Subcutaneous adipose tissue (tissue), 4 donors: ENCODE data around the gene CDHR2. TPM values are rescaled to one million over a fixed set of nuclear protein-coding genes. Genes with fewer than 3 reads are reported as not detected.

Experiments
- total RNA-seq, 4 donors: library from RNA; depleted of rRNA; stranded (reverse); fragments of >200 nt; gene quantifications; one replicate each; pipeline ENCODE4 v1.1.0, GENCODE V29; 2016
- TF ChIP-seq, protein P1 (sequence below): fragments of 450-650 bp; IDR thresholded peaks from one replicate; pipeline ENCODE4 v1.5.1; 2016; ENCODE audit warnings: low read depth, mild to moderate bottlenecking, control low read depth, antibody characterized with exemption, moderate library complexity

CDHR2 gene
- total RNA-seq, 4 donors from 2014 or later = 0.17 TPM; not detected in 3

GRCh38 chr5:176620333-176620981, 71.3 kb downstream of the CDHR2 start:
- TF ChIP-seq, protein P1, sequence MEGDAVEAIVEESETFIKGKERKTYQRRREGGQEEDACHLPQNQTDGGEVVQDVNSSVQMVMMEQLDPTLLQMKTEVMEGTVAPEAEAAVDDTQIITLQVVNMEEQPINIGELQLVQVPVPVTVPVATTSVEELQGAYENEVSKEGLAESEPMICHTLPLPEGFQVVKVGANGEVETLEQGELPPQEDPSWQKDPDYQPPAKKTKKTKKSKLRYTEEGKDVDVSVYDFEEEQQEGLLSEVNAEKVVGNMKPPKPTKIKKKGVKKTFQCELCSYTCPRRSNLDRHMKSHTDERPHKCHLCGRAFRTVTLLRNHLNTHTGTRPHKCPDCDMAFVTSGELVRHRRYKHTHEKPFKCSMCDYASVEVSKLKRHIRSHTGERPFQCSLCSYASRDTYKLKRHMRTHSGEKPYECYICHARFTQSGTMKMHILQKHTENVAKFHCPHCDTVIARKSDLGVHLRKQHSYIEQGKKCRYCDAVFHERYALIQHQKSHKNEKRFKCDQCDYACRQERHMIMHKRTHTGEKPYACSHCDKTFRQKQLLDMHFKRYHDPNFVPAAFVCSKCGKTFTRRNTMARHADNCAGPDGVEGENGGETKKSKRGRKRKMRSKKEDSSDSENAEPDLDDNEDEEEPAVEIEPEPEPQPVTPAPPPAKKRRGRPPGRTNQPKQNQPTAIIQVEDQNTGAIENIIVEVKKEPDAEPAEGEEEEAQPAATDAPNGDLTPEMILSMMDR = no peak

- TF ChIP-seq, protein P1 = no peak
Observed at GRCh38 chr5:176621661-176622079, 72.5 kb downstream of the CDHR2 start.

DNA sequence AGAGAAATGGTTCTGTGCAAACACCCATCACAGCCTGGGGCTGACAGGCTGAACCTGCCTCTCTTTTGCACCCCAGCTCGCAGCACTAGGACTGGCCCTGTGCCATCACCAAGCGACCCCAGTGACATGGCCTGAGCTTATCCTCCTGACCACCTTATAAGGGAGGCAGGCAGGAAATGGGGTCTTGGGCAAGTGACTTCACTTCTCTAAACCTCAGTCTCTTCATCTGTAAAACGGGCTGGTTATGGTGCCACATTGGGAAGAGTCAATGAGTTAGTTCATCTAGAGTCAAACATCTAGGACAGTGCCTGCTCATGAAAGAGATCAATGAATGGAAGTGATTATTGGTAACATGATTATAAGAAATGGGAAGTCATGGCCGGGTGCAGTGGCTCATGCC, 75.0 kb downstream of the CDHR2 start:
- TF ChIP-seq, protein P1 = no peak

DNA sequence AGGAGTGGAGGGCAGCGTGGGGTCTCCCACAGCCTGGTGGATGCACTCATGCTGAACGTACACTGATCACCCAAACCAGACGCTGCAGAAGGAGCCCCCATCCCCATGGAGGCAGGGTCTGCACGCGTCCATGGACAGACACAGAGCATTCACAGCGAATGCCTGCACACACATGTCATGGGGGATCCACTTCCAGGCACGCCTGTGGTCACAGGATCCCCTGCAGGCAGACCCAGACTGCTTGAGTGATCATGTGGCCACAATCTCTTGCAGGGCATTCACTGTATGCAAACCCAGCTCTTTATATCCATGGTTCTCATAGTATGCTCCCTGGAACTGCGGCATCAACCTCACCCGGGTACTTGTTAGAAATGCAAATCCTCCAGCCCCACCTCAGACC, 75.8 kb downstream of the CDHR2 start:
- TF ChIP-seq, protein P1 = no peak

- TF ChIP-seq, protein P1 = no peak
Observed at GRCh38 chr5:176625512-176625911, 76.4 kb downstream of the CDHR2 start.

GRCh38 chr5:176625966-176626875, 77.1 kb downstream of the CDHR2 start:
- TF ChIP-seq, protein P1 = no peak

DNA sequence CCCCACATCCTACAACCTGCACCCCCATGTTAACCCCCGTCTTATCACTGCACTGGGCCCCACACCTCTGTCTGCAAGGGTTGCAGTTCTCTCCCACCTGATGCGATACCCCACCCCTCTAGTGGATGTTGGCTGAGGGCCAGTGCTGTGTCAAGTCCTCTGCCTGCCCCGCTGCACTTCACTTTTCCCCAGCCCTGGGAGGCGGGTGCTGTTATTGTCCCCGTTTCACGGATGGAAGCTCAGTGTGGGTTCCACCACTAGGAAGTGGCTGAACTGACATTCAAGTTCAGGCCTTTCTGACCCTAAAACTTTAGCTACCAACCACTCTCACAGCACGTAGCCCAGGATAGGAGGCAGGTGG, 77.7 kb downstream of the CDHR2 start:
- TF ChIP-seq, protein P1 = no peak
